Spleen (tissue), 11 donors: ENCODE measurements around the gene MYPOP. TPM values are rescaled to one million over a fixed set of nuclear protein-coding genes. Genes with fewer than 3 reads are reported as not detected.

Experiments
- DNase-seq: peaks from one replicate; pipeline ENCODE4 v3.0.0-alpha.2; 2020
- H3K27ac ChIP-seq, 8 donors: fragments of 200-600 bp; sonication (generic) in 7 of 8; 1 replicate in 4 of 8; 2 replicates in 4 of 8; pipeline versions ENCODE4 v1.5.0 to v1.8.0; 2016 to 2021; ENCODE audit warnings: inconsistent platforms in 4 of 8, mild to moderate bottlenecking in 4 of 8, moderate library complexity in 1 of 8
- H3K27me3 ChIP-seq, 7 donors: fragments of 200-600 bp; sonication (generic) in 6 of 7; replicated peaks in 1 of 7; 1 replicate in 4 of 7; 2 replicates in 3 of 7; pipeline versions ENCODE4 v1.5.0 to v1.8.0; 2016 to 2021; ENCODE audit warnings: inconsistent platforms in 3 of 7, mild to moderate bottlenecking in 1 of 7
- H3K36me3 ChIP-seq, 6 donors: fragments of 200-600 bp; sonication (generic) in 5 of 6; 1 replicate in 4 of 6; 2 replicates in 2 of 6; pipeline versions ENCODE4 v1.5.0 to v1.8.0; 2016 to 2021; ENCODE audit warnings: inconsistent platforms in 2 of 6
- H3K4me1 ChIP-seq, 6 donors: fragments of 200-600 bp; sonication (generic) in 5 of 6; 1 replicate in 3 of 6; 2 replicates in 3 of 6; pipeline versions ENCODE4 v1.5.0 to v1.8.0; 2016 to 2021; ENCODE audit warnings: inconsistent platforms in 3 of 6
- H3K4me3 ChIP-seq, 8 donors: fragments of 200-600 bp; sonication (generic) in 7 of 8; 1 replicate in 4 of 8; 2 replicates in 4 of 8; pipeline versions ENCODE4 v1.5.0 to v1.8.0; 2016 to 2021; ENCODE audit warnings: inconsistent platforms in 4 of 8, mild to moderate bottlenecking in 4 of 8, moderate library complexity in 2 of 8
- H3K9me3 ChIP-seq, 8 donors: fragments of 200-600 bp; sonication (generic) in 7 of 8; 1 replicate in 4 of 8; 2 replicates in 4 of 8; pipeline versions ENCODE4 v1.5.0 to v1.8.0; 2016 to 2021; ENCODE audit warnings: inconsistent platforms in 4 of 8
- POLR2A ChIP-seq, 3 donors: fragments of 450-650 bp; IDR thresholded peaks; one replicate each; pipeline ENCODE4 v1.5.1; 2017; ENCODE audit warnings: antibody characterized with exemption in 3 of 3, mild to moderate bottlenecking in 1 of 3
- POLR2AphosphoS5 ChIP-seq, 3 donors: sonication (generic); formaldehyde crosslinking; IDR thresholded peaks; one replicate each; pipeline ENCODE4 v1.5.1; 2017; ENCODE audit warnings: antibody characterized with exemption in 3 of 3
- WGBS, 5 donors: extraction: QIAGEN DNeasy Blood & Tissue Kit in 3 of 5; methylation state at CpG; one replicate each; pipeline versions ENCODE4 v1.1.5 to v1.1.7; 2013 to 2018; 5-methylcytosine and 5-hydroxymethylcytosine counted together
- intact Hi-C: fragments of 100-400 bp; cut with DNase I; formaldehyde crosslinking; loops from one replicate; pipeline ENCODE4 v1.15.0; 2023; ENCODE audit warnings: low total_unique reads
- polyA plus RNA-seq, 3 donors: library from polyadenylated mRNA; stranded (reverse); fragments of 200-250 nt; gene quantifications; one replicate each; pipeline ENCODE4 v1.2.1, GENCODE V29; 2013
- total RNA-seq, 7 donors: library from RNA; depleted of rRNA in 3 of 7; stranded (reverse); fragments of >200 nt in 3 of 7; fragmentation: NEBNext Ultra II Directional in 4 of 7; extraction: Animal tissue kit (Norgen Biotek cat#: 25700) in 4 of 7; gene quantifications; one replicate each; pipeline versions ENCODE4 v1.1.0 to v1.2.1, GENCODE V29; 2016 to 2021
- TF ChIP-seq, protein P1 (sequence below), 11 experiments: fragments of 200-600 bp in 7 of 11; fragments of 450-650 bp in 4 of 11; sonication (generic) in 4 of 11; IDR thresholded peaks in 8 of 11; conservative IDR thresholded peaks in 3 of 11; 1 replicate in 7 of 11; 2 replicates in 4 of 11; pipeline versions ENCODE4 v1.4.0 to v1.8.0; 2016 to 2021; ENCODE audit warnings: antibody characterized with exemption in 11 of 11, inconsistent platforms in 4 of 11, mild to moderate bottlenecking in 1 of 11
- donor health status: healthy with polysubstance abuse.
- donor health status: DM: no; HTN: no; CAD: no; lungs with moderate emphysema.
- donor health status: DM: no; HTN: no; CAD: no.
- donor health status: Bipolar disorder and iron deficiency.
- donor health status: healthy.
- donor health status: DM: no; HTN: no; CAD: no.
- donor health status: DM: yes; HTN: yes; CAD: no.

Gene MYPOP
- total and polyA plus RNA-seq, 10 donors, result 5.1 to 13.2 (median 9.5) TPM

DNA sequence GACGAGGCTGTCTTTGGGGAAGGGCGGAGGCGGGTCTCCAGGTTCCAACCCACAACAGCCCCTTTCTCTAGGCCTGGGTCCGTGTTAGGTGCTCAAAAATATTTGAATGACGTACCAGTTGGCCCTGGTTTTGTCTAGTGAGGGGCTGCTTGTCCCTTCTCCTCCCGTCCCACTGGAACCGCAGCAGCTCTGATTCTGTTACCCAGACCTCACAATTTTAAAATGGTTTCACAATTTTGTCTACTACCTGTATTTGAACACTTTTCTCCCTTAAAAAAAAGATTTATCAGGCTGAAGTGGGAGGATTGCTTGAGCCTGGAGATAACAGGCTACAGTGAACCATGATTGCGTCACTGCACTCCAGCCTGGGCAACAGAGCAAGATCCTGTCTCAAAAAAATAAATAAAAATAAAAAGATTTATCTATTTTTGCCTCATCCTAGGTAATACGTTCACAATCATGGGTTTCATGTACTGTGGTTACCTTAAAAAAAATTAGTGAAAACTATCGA is 15.2 kb downstream of the MYPOP start:
- Histone ChIP-seq H3K36me3 (peaks cover 0 to 44% (median 12%) of the 10 kb centered on the region in 6 donors), H3K27me3 (no peaks in the 10 kb centered on the region), H3K4me1 (peaks cover 25 to 48% (median 42%) of the 10 kb centered on the region in 6 donors), H3K9me3 (no peaks in the 10 kb centered on the region), H3K27ac (peak overlapping the region; percentile 79 to 95 (median 92)), H3K4me3 (peak overlapping the region in 6 of 8 donors; percentile 73 to 93 (median 76))
- DNase-seq, result no peak
- WGBS, 5 donors, result 55 to 64% (median 62%) methylated on average over 10 of the region's 10 CpGs
- intact Hi-C loops, result no loop called here
- TF ChIP-seq POLR2A (IDR thresholded peaks at IDR 0.05), result no peak
- TF ChIP-seq POLR2AphosphoS5 (IDR thresholded peaks at IDR 0.05), result no peak
- TF ChIP-seq, protein P1, sequence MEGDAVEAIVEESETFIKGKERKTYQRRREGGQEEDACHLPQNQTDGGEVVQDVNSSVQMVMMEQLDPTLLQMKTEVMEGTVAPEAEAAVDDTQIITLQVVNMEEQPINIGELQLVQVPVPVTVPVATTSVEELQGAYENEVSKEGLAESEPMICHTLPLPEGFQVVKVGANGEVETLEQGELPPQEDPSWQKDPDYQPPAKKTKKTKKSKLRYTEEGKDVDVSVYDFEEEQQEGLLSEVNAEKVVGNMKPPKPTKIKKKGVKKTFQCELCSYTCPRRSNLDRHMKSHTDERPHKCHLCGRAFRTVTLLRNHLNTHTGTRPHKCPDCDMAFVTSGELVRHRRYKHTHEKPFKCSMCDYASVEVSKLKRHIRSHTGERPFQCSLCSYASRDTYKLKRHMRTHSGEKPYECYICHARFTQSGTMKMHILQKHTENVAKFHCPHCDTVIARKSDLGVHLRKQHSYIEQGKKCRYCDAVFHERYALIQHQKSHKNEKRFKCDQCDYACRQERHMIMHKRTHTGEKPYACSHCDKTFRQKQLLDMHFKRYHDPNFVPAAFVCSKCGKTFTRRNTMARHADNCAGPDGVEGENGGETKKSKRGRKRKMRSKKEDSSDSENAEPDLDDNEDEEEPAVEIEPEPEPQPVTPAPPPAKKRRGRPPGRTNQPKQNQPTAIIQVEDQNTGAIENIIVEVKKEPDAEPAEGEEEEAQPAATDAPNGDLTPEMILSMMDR (IDR thresholded peaks at IDR 0.05 in 8 of 11, conservative IDR thresholded peaks at IDR 0.05 in 3 of 11), result no peak

DNA sequence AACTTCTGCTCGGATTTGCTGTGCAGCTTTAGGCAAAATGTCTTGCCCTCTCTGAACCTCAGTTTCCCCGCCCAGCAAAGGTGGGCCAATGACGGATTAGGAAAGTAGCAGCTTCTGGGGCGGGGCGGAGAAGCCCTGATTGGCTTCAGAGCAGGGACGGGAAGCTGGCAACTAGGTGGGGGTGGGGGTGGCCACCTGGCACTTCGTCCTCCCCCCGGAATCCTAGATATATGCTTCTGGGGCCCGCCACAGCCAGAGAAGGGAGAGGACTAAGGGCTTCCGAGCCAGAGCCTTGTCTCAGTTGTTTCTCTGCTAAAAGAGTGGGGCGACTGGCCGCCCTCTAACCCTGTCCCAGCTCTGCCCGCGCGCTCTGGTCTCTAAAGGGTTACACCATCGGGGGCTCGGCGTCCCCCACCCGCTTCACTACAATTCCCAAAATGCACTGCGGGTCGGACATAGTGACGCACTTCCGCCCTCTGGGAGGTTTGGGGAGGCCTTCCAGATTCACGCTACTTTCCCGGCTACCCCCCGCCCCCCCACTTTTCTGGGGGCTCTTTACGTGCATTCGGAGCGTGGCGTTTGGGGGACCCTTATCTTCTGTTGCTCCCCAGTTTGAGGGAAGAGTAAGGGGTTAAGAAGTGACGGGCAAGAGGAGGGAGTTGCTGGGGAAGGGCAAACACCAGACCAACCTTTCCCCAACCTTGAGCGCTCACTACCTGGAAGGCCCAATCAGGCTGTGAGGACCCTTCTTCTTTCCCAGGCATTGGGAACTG is 15.8 kb downstream of the MYPOP start:
- peak overlapping the region; percentile 79 to 95 (median 92) for H3K27ac ChIP-seq
- peaks cover 25 to 52% (median 43%) of the 10 kb centered on the region in 6 donors for H3K4me1 ChIP-seq
- DNase-seq, result peak; percentile 95
- intact Hi-C loops, result no loop called here
- 1 to 2% (median 2%) methylated on average over 21 to 32 of the region's 32 CpGs for WGBS, 5 donors
- no peaks in the 10 kb centered on the region for H3K9me3 ChIP-seq
- peak overlapping the region; percentile 73 to 93 (median 77) for H3K4me3 ChIP-seq
- no peaks in the 10 kb centered on the region for H3K27me3 ChIP-seq
- peaks cover 0 to 38% (median 12%) of the 10 kb centered on the region in 6 donors for H3K36me3 ChIP-seq
- TF ChIP-seq POLR2A (IDR thresholded peaks at IDR 0.05) (peak; percentile 10 to 48 (median 44)), POLR2AphosphoS5 (IDR thresholded peaks at IDR 0.05) (peak; percentile 75 to 92 (median 89))
- TF ChIP-seq, protein P1 (IDR thresholded peaks at IDR 0.05 in 8 of 11, conservative IDR thresholded peaks at IDR 0.05 in 3 of 11), result no peak

DNA sequence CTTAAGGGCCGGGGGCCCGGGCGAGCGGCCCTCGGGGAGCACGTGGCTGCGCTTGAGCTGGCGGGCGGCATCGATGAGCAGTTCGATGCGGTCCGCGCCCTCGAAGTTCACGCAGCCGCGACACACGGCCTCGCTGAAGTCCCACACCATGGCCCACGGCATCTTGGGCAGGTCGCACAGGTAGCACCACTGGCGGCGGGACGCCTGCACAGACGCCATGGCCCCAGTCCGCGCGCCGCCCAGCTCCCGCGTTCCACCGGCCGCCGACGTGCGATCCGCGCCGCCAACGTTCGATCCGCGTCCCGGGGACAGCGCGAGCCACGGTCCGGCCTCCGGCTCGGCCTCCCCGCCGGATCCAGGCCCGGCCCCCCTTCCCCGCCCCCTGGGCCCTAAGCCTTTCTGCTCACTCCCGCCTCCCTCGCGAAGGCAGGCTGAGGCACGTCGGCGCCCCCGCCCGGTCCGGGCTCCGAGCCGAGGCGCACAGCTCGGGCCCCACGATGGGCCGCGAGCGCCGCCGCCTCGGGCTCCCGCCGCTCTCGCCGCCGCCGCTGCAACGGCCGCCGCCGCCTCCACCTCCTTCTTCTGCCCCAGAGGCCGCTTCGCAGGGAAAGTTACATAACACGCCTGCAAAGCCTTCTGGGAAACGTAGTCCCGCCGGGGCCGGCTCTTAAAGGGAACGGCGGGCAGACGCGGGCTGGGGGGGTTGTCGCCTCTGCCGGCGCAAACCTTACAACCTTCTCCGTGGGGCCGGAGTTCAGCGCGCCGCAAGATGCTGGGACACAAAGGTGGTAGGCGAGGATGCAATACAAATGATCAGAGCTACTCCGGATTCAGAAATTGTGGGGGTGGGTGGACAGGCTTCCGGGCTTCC is 16.6 kb downstream of the MYPOP start, which contains the start of gene IRF2BP1:
IRF2BP1 (minus strand) TSS at position 586 of the 871 bp plus-strand sequence; CDS start at position 219, 367 bp downstream.
- intact Hi-C loops, result no loop called here
- peaks cover 25 to 52% (median 43%) of the 10 kb centered on the region in 6 donors for H3K4me1 ChIP-seq

More for the DNA sequence above, 16.6 kb downstream of the MYPOP start, which contains the start of gene IRF2BP1:
- H3K27ac ChIP-seq, result peak within 1 kb of the TSS; percentile 79 to 95 (median 92)
- no peaks in the 10 kb centered on the region for H3K27me3 ChIP-seq
- 0 to 1% (median 1%) methylated on average over 30 to 107 of the region's 107 CpGs for WGBS, 5 donors
- H3K36me3 ChIP-seq, result peaks cover 0 to 30% (median 12%) of the 10 kb centered on the region in 6 donors
- TF ChIP-seq POLR2A (IDR thresholded peaks at IDR 0.05) (peak in 1 of 3 donors; percentile 49), POLR2AphosphoS5 (IDR thresholded peaks at IDR 0.05) (peak; percentile 87 to 89 (median 89))
- TF ChIP-seq, protein P1 (IDR thresholded peaks at IDR 0.05 in 8 of 11, conservative IDR thresholded peaks at IDR 0.05 in 3 of 11), result peak in 3 of 11 experiments; percentile 8 to 25 (median 13)
- H3K9me3 ChIP-seq, result no peaks in the 10 kb centered on the region
- peak; percentile 98 for DNase-seq
- H3K4me3 ChIP-seq, result peak within 1 kb of the TSS; percentile 73 to 93 (median 77)
